Activated CD8-positive, alpha-beta T cell treated with anti-CD3 and anti-CD28 coated beads for 36 hours (primary cell): ENCODE data around the gene BEND6. TPM values are rescaled to one million over a fixed set of nuclear protein-coding genes. Genes with fewer than 3 reads are reported as not detected.

Experiments used
- ATAC-seq: fragments of 200-7000 bp; cut with Tn5 transposase; one replicate; pipeline ENCODE4 v1.10.0; 2021; ENCODE audit warnings: mild to moderate bottlenecking, moderate library complexity
- CTCF ChIA-PET: fragments of 350-600 bp; sonication (Branson Sonifier 250); formaldehyde crosslinking; loops from one replicate; lab custom pipeline; 2021; ENCODE audit warnings: antibody characterized with exemption; lab: Charles Lee
- POLR2A ChIA-PET: fragments of 350-600 bp; sonication (Branson Sonifier 250); formaldehyde crosslinking; loops from one replicate; lab custom pipeline; 2021; ENCODE audit warnings: antibody characterized with exemption; lab: Charles Lee
- DNase-seq: peaks from one replicate; pipeline ENCODE4 v3.0.0-alpha.2; 2020
- H3K27ac Mint-ChIP-seq: one replicate; pipeline ENCODE4 v1.8.0; 2021; ENCODE audit warnings: mild to moderate bottlenecking, mixed read lengths
- H3K27me3 Mint-ChIP-seq: one replicate; pipeline ENCODE4 v1.8.0; 2021; ENCODE audit warnings: mixed read lengths
- H3K36me3 Mint-ChIP-seq: one replicate; pipeline ENCODE4 v1.8.0; 2021; ENCODE audit warnings: low read depth, mixed read lengths
- H3K4me1 Mint-ChIP-seq: one replicate; pipeline ENCODE4 v1.8.0; 2021; ENCODE audit warnings: low read depth, mixed read lengths
- H3K4me3 Mint-ChIP-seq: one replicate; pipeline ENCODE4 v1.8.0; 2021; ENCODE audit warnings: mild to moderate bottlenecking, moderate library complexity, mixed read lengths
- H3K9me3 Mint-ChIP-seq: one replicate; pipeline ENCODE4 v1.8.0; 2021; ENCODE audit warnings: mixed read lengths
- intact Hi-C: fragments of 100-400 bp; cut with micrococcal nuclease; formaldehyde crosslinking; loops from one replicate; pipeline ENCODE4 v1.10.0; 2022
- total RNA-seq, 2 experiments: library from RNA; stranded (reverse); gene quantifications; one replicate each; pipeline ENCODE4 v1.2.3, GENCODE V29; 2021
- TF ChIP-seq, protein P1 (sequence below): fragments of 200-600 bp; IDR thresholded peaks from one replicate; pipeline ENCODE4 v1.8.0; 2022; ENCODE audit warnings: antibody characterized with exemption, mild to moderate bottlenecking

The BEND6 gene
- total RNA-seq, 2 experiments from 2014 or later = not detected

DNA sequence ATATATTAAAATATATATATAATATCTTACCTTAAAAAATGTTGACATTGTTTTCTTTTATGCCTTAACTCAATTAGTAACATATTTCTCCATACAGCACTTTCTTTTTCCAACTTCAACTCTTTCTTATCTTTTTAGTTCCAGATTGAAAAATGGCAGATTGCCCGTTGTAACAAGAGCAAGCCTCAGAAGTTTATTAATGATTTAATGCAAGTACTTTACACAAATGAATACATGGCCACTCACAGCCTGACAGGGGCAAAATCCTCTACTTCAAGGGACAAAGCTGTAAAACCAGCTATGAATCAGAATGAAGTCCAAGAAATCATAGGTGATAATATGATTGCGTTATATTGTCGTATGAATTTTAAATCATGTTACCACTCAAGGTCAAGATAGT lies 62.2 kb downstream of the BEND6 start:
- no peaks in the 10 kb centered on the region for H3K9me3 Mint-ChIP-seq
- H3K4me1 Mint-ChIP-seq = no peaks in the 10 kb centered on the region

DNA sequence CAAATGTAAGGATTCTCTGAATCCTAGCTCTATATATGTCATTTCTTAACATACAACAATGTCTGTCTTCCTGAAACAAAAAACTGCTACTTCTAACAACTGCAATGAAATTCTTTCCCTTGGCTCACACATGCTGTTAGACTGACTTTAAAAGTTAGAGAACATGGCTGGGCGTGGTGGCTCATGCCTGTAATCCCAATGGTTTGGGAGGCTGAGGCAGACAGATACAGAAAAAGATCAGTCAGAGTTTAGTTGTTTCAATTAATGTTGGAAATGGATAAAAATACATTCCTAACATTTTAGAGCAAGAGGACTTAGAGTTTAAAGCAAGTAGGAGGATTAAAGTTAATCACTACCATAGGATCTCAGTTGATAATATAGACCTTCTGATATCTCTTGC lies 62.9 kb downstream of the BEND6 start:
- H3K36me3 Mint-ChIP-seq = no peaks in the 10 kb centered on the region
- DNase-seq (no peak), ATAC-seq (no peak)
- H3K4me1 Mint-ChIP-seq = no peaks in the 10 kb centered on the region
- H3K4me3 Mint-ChIP-seq = no peak overlapping the region
- ChIA-PET CTCF (interaction anchor here (5.2 kb wide), 1 partner anchor 114 kb away, joined by 50 read pairs; no protein-coding TSS in a partner anchor), POLR2A (no interaction called here)
- no peak overlapping the region for H3K27ac Mint-ChIP-seq
- no peaks in the 10 kb centered on the region for H3K9me3 Mint-ChIP-seq
- TF ChIP-seq, protein P1, sequence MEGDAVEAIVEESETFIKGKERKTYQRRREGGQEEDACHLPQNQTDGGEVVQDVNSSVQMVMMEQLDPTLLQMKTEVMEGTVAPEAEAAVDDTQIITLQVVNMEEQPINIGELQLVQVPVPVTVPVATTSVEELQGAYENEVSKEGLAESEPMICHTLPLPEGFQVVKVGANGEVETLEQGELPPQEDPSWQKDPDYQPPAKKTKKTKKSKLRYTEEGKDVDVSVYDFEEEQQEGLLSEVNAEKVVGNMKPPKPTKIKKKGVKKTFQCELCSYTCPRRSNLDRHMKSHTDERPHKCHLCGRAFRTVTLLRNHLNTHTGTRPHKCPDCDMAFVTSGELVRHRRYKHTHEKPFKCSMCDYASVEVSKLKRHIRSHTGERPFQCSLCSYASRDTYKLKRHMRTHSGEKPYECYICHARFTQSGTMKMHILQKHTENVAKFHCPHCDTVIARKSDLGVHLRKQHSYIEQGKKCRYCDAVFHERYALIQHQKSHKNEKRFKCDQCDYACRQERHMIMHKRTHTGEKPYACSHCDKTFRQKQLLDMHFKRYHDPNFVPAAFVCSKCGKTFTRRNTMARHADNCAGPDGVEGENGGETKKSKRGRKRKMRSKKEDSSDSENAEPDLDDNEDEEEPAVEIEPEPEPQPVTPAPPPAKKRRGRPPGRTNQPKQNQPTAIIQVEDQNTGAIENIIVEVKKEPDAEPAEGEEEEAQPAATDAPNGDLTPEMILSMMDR = no peak
- intact Hi-C loops = loop anchor here (10.0 kb wide), 1 partner anchor 297 kb away; the partner anchor contains the start of gene PRIM2
- peaks cover 13% of the 10 kb centered on the region for H3K27me3 Mint-ChIP-seq

More for the DNA sequence above, 62.2 kb downstream of the BEND6 start:
- no peak overlapping the region for H3K4me3 Mint-ChIP-seq
- peaks cover 13% of the 10 kb centered on the region for H3K27me3 Mint-ChIP-seq
- no peak for DNase-seq
- ChIA-PET POLR2A (no interaction called here), CTCF (interaction anchor here (5.2 kb wide), 1 partner anchor 113 kb away, joined by 50 read pairs; no protein-coding TSS in a partner anchor)
- intact Hi-C loops = loop anchor here (10.0 kb wide), 1 partner anchor 298 kb away; the partner anchor contains the start of gene PRIM2
- TF ChIP-seq, protein P1 = no peak
- no peaks in the 10 kb centered on the region for H3K36me3 Mint-ChIP-seq
- ATAC-seq = no peak
- no peak overlapping the region for H3K27ac Mint-ChIP-seq

DNA sequence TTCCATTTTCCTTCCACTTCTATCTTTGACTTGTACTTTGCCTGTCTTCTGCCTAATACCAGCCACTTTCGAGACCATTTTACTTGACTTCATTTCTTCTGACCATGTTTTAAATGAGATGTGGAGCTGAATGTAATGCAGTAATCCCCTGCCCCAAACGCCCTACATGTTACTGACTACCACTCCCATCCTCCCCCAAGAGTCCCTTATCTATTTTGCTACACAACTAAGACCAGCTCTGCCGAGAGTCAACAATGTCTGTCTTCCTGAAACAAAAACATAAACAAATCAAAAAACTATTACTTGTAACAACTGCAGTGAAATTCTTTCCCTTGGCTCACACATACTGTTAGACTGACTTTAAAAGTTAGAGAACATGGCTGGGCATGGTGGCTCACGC lies 64.5 kb downstream of the BEND6 start:
- no peaks in the 10 kb centered on the region for H3K36me3 Mint-ChIP-seq
- CTCF ChIA-PET = interaction anchor here (2.7 to 5.2 kb wide), 2 partner anchors 12 to 115 kb away, joined by 11 to 50 read pairs; no protein-coding TSS in a partner anchor

DNA sequence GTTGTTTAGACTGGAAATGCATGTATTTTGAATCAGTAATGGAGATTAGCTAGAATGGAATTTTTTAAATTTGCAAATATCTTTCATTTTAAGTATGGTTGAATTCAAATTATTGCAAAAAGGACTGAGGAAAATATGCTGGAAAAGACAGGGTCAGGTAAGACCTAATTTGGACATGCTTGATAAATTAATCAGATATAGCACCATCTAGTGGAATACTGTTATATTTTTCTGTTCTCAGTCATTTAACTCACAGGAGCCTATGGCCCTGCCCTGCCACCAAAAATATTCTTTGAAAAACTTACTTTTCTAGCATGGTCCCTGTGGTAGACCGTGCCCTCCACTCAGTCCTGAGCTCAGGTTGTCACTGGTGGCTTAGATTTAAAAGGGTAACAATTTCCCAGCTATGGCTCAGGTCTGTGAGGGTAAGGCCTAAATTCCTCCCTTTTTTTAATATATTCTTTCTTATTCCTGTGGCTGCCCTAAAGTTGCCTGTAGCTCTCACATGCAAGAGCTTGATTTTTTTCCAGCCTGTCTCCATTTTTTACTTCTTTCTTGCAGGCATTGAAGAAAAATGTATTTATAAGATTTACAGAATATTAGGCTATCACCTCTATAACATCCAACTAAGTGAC lies 66.3 kb downstream of the BEND6 start:
- peaks cover 19% of the 10 kb centered on the region for H3K9me3 Mint-ChIP-seq
- H3K36me3 Mint-ChIP-seq = peaks cover 2% of the 10 kb centered on the region
- H3K27me3 Mint-ChIP-seq = peaks cover 7% of the 10 kb centered on the region
- ATAC-seq = peak; percentile 70
- H3K27ac Mint-ChIP-seq = no peak overlapping the region
- peak; percentile 3 for DNase-seq
- H3K4me3 Mint-ChIP-seq = no peak overlapping the region
- ChIA-PET CTCF (interaction anchor here (0.6 to 5.2 kb wide), 24 partner anchors 10 to 373 kb away, joined by 3 to 50 read pairs (median 3); no protein-coding TSS in a partner anchor), POLR2A (no interaction called here)
- TF ChIP-seq, protein P1 = peak; percentile 61
- no peaks in the 10 kb centered on the region for H3K4me1 Mint-ChIP-seq
- intact Hi-C loops = loop anchor here (2.0 kb wide), 1 partner anchor 116 kb away; no protein-coding TSS in a partner anchor

More for the DNA sequence above, 64.5 kb downstream of the BEND6 start:
- peaks cover 7% of the 10 kb centered on the region for H3K27me3 Mint-ChIP-seq
- POLR2A ChIA-PET = no interaction called here
- intact Hi-C loops = loop anchor here (10.0 kb wide), 1 partner anchor 295 kb away; the partner anchor contains the start of gene PRIM2
- TF ChIP-seq, protein P1 = no peak
- H3K9me3 Mint-ChIP-seq = peaks cover 5% of the 10 kb centered on the region
- no peaks in the 10 kb centered on the region for H3K4me1 Mint-ChIP-seq
- DNase-seq (no peak), ATAC-seq (no peak)
- H3K27ac Mint-ChIP-seq = no peak overlapping the region
- H3K4me3 Mint-ChIP-seq = no peak overlapping the region

DNA sequence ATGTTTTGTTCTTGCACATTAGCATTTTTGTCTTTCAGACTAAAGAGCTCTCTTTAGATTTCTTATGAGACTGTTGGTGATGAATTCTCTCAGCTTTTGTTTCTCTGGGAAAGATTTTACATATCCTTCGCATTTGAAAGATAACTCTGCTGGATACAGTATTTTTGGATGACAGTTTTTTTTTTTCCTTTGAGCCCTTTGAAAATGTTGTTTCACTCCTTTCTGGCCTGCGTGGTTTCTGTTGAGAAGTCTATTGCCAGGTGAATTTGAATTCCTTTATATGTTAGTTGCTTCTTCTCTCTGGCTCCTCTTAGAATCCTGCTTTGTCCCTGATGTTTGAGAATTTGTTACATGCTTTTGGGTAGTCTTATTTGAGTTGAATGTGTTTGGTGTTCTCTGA lies 69.4 kb downstream of the BEND6 start:
- POLR2A ChIA-PET = no interaction called here
- ATAC-seq (no peak), DNase-seq (no peak)
- Mint-ChIP-seq H3K4me3 (no peak overlapping the region), H3K27ac (no peak overlapping the region), H3K4me1 (no peaks in the 10 kb centered on the region), H3K36me3 (peaks cover 2% of the 10 kb centered on the region), H3K27me3 (peaks cover 6% of the 10 kb centered on the region), H3K9me3 (peaks cover 19% of the 10 kb centered on the region)
- CTCF ChIA-PET = interaction anchor here (1.4 kb wide), 1 partner anchor 119 kb away, joined by 5 read pairs; no protein-coding TSS in a partner anchor
- TF ChIP-seq, protein P1 = no peak
- intact Hi-C loops = no loop called here
